ENCODE measurements around the gene MEOX1. TPM values are rescaled to one million over a fixed set of nuclear protein-coding genes. Genes with fewer than 3 reads are reported as not detected.

The MEOX1 gene
- total RNA-seq, 2 experiments from 2014 or later, result 0.41 to 0.50 TPM

DNA sequence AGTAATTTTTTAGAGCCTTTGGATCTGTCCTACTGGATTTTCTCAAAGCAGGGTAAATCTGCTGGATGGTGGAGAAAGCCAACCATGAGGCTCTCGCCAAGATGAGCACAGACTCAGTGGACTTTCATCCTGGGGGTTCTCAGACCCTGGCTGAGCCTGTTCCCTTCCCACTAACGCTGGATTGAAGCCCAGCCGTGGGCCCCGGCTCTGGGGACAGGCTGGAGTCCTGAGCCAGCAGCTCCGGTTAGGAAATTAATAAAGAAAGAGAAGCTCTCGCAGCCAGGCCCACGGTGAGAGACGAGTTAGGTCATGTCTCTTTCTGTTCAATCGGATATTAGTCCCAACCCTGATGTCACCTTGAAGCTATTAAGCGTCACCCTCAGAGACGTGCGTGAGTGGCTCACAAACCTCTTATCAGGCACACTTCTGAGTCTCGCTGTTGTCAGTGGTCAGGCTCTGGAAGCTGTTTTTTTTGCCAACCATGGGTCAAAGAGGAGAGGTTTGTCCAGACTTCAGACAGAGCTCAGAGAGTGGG, 27.1 kb downstream of the MEOX1 start:
- no peaks in the 10 kb centered on the region for H3K4me1 Mint-ChIP-seq (ENCODE audit: low read depth)
- ATAC-seq (ENCODE audit: poor library complexity), result no peak
- intact Hi-C loops (cut with DNase I, micrococcal nuclease), result no loop called here

GRCh38 chr17:43632221-43632620, 29.5 kb downstream of the MEOX1 start:
- ChIA-PET CTCF (no interaction called here), POLR2A (no interaction called here)
- no peak overlapping the region for H3K27ac ChIP-seq (ENCODE audit: low read depth in 1 of 2, low read length in 2 of 2)
- no peaks in the 10 kb centered on the region for H3K4me1 ChIP-seq (ENCODE audit: insufficient read depth, low read length)
- ATAC-seq (ENCODE audit: poor library complexity), result no peak
- intact Hi-C loops (cut with DNase I, micrococcal nuclease), result no loop called here
- Mint-ChIP-seq H3K4me1 (ENCODE audit: low read depth) (no peaks in the 10 kb centered on the region), H3K27me3 (peaks cover 15% of the 10 kb centered on the region), H3K9me3 (no peaks in the 10 kb centered on the region), H3K36me3 (ENCODE audit: low read depth) (no peaks in the 10 kb centered on the region), H3K27ac (no peak overlapping the region), H3K4me3 (no peak overlapping the region)
- H3K27me3 ChIP-seq (ENCODE audit: control insufficient read depth in 1 of 2, insufficient read depth in 2 of 2, low read length in 2 of 2), result no peaks in the 10 kb centered on the region
- H3K9me3 ChIP-seq (ENCODE audit: control insufficient read depth in 1 of 2, insufficient read depth in 1 of 2, low read length in 2 of 2), result no peaks in the 10 kb centered on the region
- DNase-seq, result no peak
- H3K4me3 ChIP-seq (ENCODE audit: low read length), result no peak overlapping the region
- TF ChIP-seq, protein P1, sequence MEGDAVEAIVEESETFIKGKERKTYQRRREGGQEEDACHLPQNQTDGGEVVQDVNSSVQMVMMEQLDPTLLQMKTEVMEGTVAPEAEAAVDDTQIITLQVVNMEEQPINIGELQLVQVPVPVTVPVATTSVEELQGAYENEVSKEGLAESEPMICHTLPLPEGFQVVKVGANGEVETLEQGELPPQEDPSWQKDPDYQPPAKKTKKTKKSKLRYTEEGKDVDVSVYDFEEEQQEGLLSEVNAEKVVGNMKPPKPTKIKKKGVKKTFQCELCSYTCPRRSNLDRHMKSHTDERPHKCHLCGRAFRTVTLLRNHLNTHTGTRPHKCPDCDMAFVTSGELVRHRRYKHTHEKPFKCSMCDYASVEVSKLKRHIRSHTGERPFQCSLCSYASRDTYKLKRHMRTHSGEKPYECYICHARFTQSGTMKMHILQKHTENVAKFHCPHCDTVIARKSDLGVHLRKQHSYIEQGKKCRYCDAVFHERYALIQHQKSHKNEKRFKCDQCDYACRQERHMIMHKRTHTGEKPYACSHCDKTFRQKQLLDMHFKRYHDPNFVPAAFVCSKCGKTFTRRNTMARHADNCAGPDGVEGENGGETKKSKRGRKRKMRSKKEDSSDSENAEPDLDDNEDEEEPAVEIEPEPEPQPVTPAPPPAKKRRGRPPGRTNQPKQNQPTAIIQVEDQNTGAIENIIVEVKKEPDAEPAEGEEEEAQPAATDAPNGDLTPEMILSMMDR (IDR thresholded peaks at IDR 0.05), result no peak
- H3K36me3 ChIP-seq (ENCODE audit: insufficient read depth, low read length), result no peaks in the 10 kb centered on the region

More for the DNA sequence above, 27.1 kb downstream of the MEOX1 start:
- no peak for DNase-seq
- no peaks in the 10 kb centered on the region for H3K27me3 ChIP-seq (ENCODE audit: control insufficient read depth in 1 of 2, insufficient read depth in 2 of 2, low read length in 2 of 2)
- Mint-ChIP-seq H3K27me3 (peaks cover 3% of the 10 kb centered on the region), H3K4me3 (no peak overlapping the region), H3K9me3 (no peaks in the 10 kb centered on the region), H3K36me3 (ENCODE audit: low read depth) (no peaks in the 10 kb centered on the region), H3K27ac (no peak overlapping the region)
- no peaks in the 10 kb centered on the region for H3K4me1 ChIP-seq (ENCODE audit: insufficient read depth, low read length)
- H3K9me3 ChIP-seq (ENCODE audit: control insufficient read depth in 1 of 2, insufficient read depth in 1 of 2, low read length in 2 of 2), result no peaks in the 10 kb centered on the region
- TF ChIP-seq, protein P1 (IDR thresholded peaks at IDR 0.05), result no peak
- H3K36me3 ChIP-seq (ENCODE audit: insufficient read depth, low read length), result no peaks in the 10 kb centered on the region
- ChIA-PET POLR2A (no interaction called here), CTCF (no interaction called here)
- H3K4me3 ChIP-seq (ENCODE audit: low read length), result no peak overlapping the region
- no peak overlapping the region for H3K27ac ChIP-seq (ENCODE audit: low read depth in 1 of 2, low read length in 2 of 2)

- DNase-seq (no peak), ATAC-seq (ENCODE audit: poor library complexity) (no peak)
- ChIA-PET POLR2A (no interaction called here), CTCF (no interaction called here)
- no peaks in the 10 kb centered on the region for H3K36me3 Mint-ChIP-seq (ENCODE audit: low read depth)
- H3K9me3 Mint-ChIP-seq, result no peaks in the 10 kb centered on the region
- Histone ChIP-seq H3K9me3 (ENCODE audit: control insufficient read depth in 1 of 2, insufficient read depth in 1 of 2, low read length in 2 of 2) (no peaks in the 10 kb centered on the region), H3K27me3 (ENCODE audit: control insufficient read depth in 1 of 2, insufficient read depth in 2 of 2, low read length in 2 of 2) (no peaks in the 10 kb centered on the region), H3K36me3 (ENCODE audit: insufficient read depth, low read length) (no peaks in the 10 kb centered on the region), H3K4me3 (ENCODE audit: low read length) (no peak overlapping the region), H3K4me1 (ENCODE audit: insufficient read depth, low read length) (no peaks in the 10 kb centered on the region), H3K27ac (ENCODE audit: low read depth in 1 of 2, low read length in 2 of 2) (no peak overlapping the region)
- peaks cover 15% of the 10 kb centered on the region for H3K27me3 Mint-ChIP-seq
- no peak overlapping the region for H3K27ac Mint-ChIP-seq
- intact Hi-C loops (cut with DNase I, micrococcal nuclease), result no loop called here
- TF ChIP-seq, protein P1 (IDR thresholded peaks at IDR 0.05), result no peak
- no peak overlapping the region for H3K4me3 Mint-ChIP-seq
- H3K4me1 Mint-ChIP-seq (ENCODE audit: low read depth), result no peaks in the 10 kb centered on the region
Observed at GRCh38 chr17:43631429-43631828, 30.3 kb downstream of the MEOX1 start.
